ENCODE data around the gene FAM227A. TPM values are rescaled to one million over a fixed set of nuclear protein-coding genes. Genes with fewer than 3 reads are reported as not detected.

Gene FAM227A
- total and polyA plus RNA-seq, 2 of the 4 experiments (the other 2 are of a cell fraction), result 1.3 to 1.4 TPM

DNA sequence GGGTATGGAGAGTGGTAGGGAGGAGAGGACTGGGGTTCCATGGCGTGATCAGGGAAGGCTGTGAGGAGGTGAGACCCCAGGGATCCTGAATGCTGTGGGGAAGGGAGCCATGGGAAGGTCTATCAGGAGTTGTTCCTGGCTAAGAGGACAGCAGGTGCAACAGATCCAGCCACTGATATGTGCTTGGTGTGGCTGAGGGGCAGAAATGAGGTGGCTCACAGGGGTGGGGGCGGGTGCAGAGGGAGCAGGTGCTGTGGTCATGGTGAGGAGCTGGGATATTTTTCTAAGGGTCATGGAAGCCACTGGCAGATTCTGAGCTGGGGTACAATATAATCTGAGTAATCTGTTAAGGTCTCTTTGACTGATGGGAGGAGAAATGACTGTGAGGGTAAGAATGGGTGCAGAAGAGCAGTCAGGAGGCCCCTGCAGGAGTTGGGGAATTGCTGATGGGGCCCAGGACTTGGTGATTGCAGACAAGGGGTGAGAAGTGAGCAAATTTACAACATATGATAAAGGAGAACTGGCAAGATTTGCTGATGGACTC lies 54.9 kb downstream of the FAM227A start:
- H4K8ac ChIP-seq (ENCODE audit: low read depth in 2 of 2, low read length in 2 of 2), result no peak overlapping the region
- BruUV-seq (replicated peaks), result no TSS peak
- dilution Hi-C loops (cut with HindIII; ENCODE audit: low sequenced_read_pairs, unreplicated experiment), result no loop called here

More for the DNA sequence above, 54.9 kb downstream of the FAM227A start:
- TF ChIP-seq MAFK (IDR thresholded peaks at IDR 0.05; ENCODE audit: low read depth, low read length) (no peak), RCOR1 (IDR thresholded peaks at IDR 0.05; ENCODE audit: insufficient replicate concordance, low read length) (no peak), SMC3 (IDR thresholded peaks at IDR 0.05; ENCODE audit: low read depth, low read length) (no peak), CHD1 (IDR thresholded peaks at IDR 0.05; ENCODE audit: low read depth, low read length) (no peak), RAD21 (IDR thresholded peaks at IDR 0.05; ENCODE audit: low read length) (no peak), BHLHE40 (IDR thresholded peaks at IDR 0.05; ENCODE audit: low read depth, low read length) (no peak), NFE2L2 (IDR thresholded peaks at IDR 0.05; ENCODE audit: low read depth, low read length) (no peak), POLR2A (IDR thresholded peaks at IDR 0.05; ENCODE audit: low read depth, low read length) (no peak), RFX5 (IDR thresholded peaks at IDR 0.05; ENCODE audit: low read depth, low read length) (no peak), FOS (IDR thresholded peaks at IDR 0.05; ENCODE audit: low read depth, low read length) (no peak)
- TF ChIP-seq, protein P1, sequence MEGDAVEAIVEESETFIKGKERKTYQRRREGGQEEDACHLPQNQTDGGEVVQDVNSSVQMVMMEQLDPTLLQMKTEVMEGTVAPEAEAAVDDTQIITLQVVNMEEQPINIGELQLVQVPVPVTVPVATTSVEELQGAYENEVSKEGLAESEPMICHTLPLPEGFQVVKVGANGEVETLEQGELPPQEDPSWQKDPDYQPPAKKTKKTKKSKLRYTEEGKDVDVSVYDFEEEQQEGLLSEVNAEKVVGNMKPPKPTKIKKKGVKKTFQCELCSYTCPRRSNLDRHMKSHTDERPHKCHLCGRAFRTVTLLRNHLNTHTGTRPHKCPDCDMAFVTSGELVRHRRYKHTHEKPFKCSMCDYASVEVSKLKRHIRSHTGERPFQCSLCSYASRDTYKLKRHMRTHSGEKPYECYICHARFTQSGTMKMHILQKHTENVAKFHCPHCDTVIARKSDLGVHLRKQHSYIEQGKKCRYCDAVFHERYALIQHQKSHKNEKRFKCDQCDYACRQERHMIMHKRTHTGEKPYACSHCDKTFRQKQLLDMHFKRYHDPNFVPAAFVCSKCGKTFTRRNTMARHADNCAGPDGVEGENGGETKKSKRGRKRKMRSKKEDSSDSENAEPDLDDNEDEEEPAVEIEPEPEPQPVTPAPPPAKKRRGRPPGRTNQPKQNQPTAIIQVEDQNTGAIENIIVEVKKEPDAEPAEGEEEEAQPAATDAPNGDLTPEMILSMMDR (conservative IDR thresholded peaks at IDR 0.05; ENCODE audit: low read depth, low read length), result no peak
- TF ChIP-seq, protein P2, sequence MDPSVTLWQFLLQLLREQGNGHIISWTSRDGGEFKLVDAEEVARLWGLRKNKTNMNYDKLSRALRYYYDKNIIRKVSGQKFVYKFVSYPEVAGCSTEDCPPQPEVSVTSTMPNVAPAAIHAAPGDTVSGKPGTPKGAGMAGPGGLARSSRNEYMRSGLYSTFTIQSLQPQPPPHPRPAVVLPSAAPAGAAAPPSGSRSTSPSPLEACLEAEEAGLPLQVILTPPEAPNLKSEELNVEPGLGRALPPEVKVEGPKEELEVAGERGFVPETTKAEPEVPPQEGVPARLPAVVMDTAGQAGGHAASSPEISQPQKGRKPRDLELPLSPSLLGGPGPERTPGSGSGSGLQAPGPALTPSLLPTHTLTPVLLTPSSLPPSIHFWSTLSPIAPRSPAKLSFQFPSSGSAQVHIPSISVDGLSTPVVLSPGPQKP (IDR thresholded peaks at IDR 0.05; ENCODE audit: borderline replicate concordance, low read depth, low read length), result no peak
- TF ChIP-seq, protein P3, sequence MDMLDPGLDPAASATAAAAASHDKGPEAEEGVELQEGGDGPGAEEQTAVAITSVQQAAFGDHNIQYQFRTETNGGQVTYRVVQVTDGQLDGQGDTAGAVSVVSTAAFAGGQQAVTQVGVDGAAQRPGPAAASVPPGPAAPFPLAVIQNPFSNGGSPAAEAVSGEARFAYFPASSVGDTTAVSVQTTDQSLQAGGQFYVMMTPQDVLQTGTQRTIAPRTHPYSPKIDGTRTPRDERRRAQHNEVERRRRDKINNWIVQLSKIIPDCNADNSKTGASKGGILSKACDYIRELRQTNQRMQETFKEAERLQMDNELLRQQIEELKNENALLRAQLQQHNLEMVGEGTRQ (IDR thresholded peaks at IDR 0.05; ENCODE audit: low read depth, low read length), result no peak
- DNase-seq (no peak), ATAC-seq (ENCODE audit: low read depth) (no peak)
- no peaks in the 10 kb centered on the region; the same call in 1 of the 2 replicates for H3K27me3 ChIP-seq (ENCODE audit: control insufficient read depth, insufficient read depth, low read length)
- 86% methylated on average over 1 of the region's 2 CpGs; no CpG with 5 or more reads in 1 of the 2 experiments for WGBS, 2 experiments (ENCODE audit: extremely low coverage in 2 of 2, insufficient read length in 1 of 2)
- no peak overlapping the region for H2BK20ac ChIP-seq (ENCODE audit: low read depth, low read length)
- H3K4me1 ChIP-seq (ENCODE audit: control insufficient read depth, insufficient read depth, low read length), result peaks cover 3% of the 10 kb centered on the region
- no peak overlapping the region for H3K14ac ChIP-seq (replicated peaks; ENCODE audit: low read depth, low read length)
- no peak overlapping the region for H2BK15ac ChIP-seq (ENCODE audit: low read depth, low read length)
- no peak overlapping the region for H2BK120ac ChIP-seq (ENCODE audit: low read depth, low read length)
- no peak overlapping the region for H4K5ac ChIP-seq (ENCODE audit: low read depth, low read length)
- intact Hi-C loops (cut with micrococcal nuclease) (no loop called here), in situ Hi-C loops (cut with MboI; ENCODE audit: low sequenced_read_pairs) (no loop called here)
- peaks cover 5% of the 10 kb centered on the region for H3K9me1 ChIP-seq (ENCODE audit: insufficient read depth, low read length)
- no peak overlapping the region for H2AFZ ChIP-seq (replicated peaks; ENCODE audit: low read length, poor library complexity)
- no peak overlapping the region for H2BK5ac ChIP-seq (ENCODE audit: low read depth, low read length, poor library complexity, severe bottlenecking)
- H3K56ac ChIP-seq (ENCODE audit: extremely low read depth, insufficient read depth, low read length), result no peak overlapping the region
- no peak overlapping the region for H3K4me2 ChIP-seq (ENCODE audit: low read depth, low read length)
- H3K9ac ChIP-seq (ENCODE audit: low read depth, low read length), result no peak overlapping the region
- H3K79me1 ChIP-seq (ENCODE audit: low read depth in 1 of 2, low read length in 2 of 2), result no peaks in the 10 kb centered on the region
- no peak overlapping the region for H3K27ac ChIP-seq (ENCODE audit: insufficient read depth, low read length)
- H3K23ac ChIP-seq (ENCODE audit: low read depth, low read length), result no peak overlapping the region
- H3K4ac ChIP-seq (ENCODE audit: low read depth, low read length), result no peak overlapping the region
- no peaks in the 10 kb centered on the region for H3K9me3 ChIP-seq (ENCODE audit: control insufficient read depth, insufficient read depth, low read length)
- no peak overlapping the region for H3K4me3 ChIP-seq (ENCODE audit: insufficient read depth, low read depth, low read length)
- H2AK9ac ChIP-seq (replicated peaks; ENCODE audit: low read depth, low read length, poor library complexity), result no peak overlapping the region
- H3K18ac ChIP-seq (ENCODE audit: low read depth, low read length), result no peak overlapping the region
- CTCF ChIA-PET, result no interaction called here
- H4K20me1 ChIP-seq (ENCODE audit: insufficient read depth, low read length), result no peaks in the 10 kb centered on the region
- no peak overlapping the region for H4K91ac ChIP-seq (ENCODE audit: insufficient read depth, low read depth, low read length)
- no peaks in the 10 kb centered on the region for H3K36me3 ChIP-seq (ENCODE audit: control insufficient read depth, insufficient read depth, low read length)
- POLR2A ChIA-PET (ENCODE audit: unreplicated experiment), result no interaction called here
- no peak overlapping the region; the same call in 1 of the 2 replicates for H2AK5ac ChIP-seq (ENCODE audit: low read depth, low read length)

Measured in IMR-90 (cell line).